Measurements from ENCODE around the gene BCL11A.

The BCL11A gene

GRCh38 chr2:60473546-60473945 is 79.9 kb downstream of the BCL11A start:
- H3K4me3 ChIP-seq (ENCODE audit: low read depth, low read length) = no peak overlapping the region
- H3K27ac ChIP-seq (ENCODE audit: low read depth, low read length) = peak overlapping the region; percentile 83
- peaks cover 92% of the 10 kb centered on the region for H3K4me1 ChIP-seq (ENCODE audit: control insufficient read depth, insufficient read depth, low read length)
- H3K27me3 ChIP-seq (ENCODE audit: control insufficient read depth, insufficient read depth, low read length) = peaks cover 18% of the 10 kb centered on the region
- H3K36me3 ChIP-seq (ENCODE audit: control insufficient read depth, insufficient read depth, low read length) = no peaks in the 10 kb centered on the region; the same call in none of the 2 replicates
- H3K9ac ChIP-seq (ENCODE audit: low read depth, low read length) = no peak overlapping the region
- no peaks in the 10 kb centered on the region for H3K9me3 ChIP-seq (ENCODE audit: control insufficient read depth, insufficient read depth, low read length)

- peaks cover 6% of the 10 kb centered on the region for H3K36me3 ChIP-seq (ENCODE audit: control insufficient read depth, insufficient read depth, low read length)
- H3K4me1 ChIP-seq (ENCODE audit: control insufficient read depth, insufficient read depth, low read length) = peaks cover 88% of the 10 kb centered on the region
Measured at GRCh38 chr2:60472663-60473289, 80.7 kb downstream of the BCL11A start.

GRCh38 chr2:60472041-60472440 is 81.4 kb downstream of the BCL11A start:
- peaks cover 81% of the 10 kb centered on the region for H3K4me1 ChIP-seq (ENCODE audit: control insufficient read depth, insufficient read depth, low read length)
- H3K4me3 ChIP-seq (ENCODE audit: low read depth, low read length) = no peak overlapping the region
- H3K36me3 ChIP-seq (ENCODE audit: control insufficient read depth, insufficient read depth, low read length) = peaks cover 8% of the 10 kb centered on the region
- no peaks in the 10 kb centered on the region for H3K9me3 ChIP-seq (ENCODE audit: control insufficient read depth, insufficient read depth, low read length)
- 0 out of 2 replicates have a peak, but pooled peaks cover 6% of the 10 kb centered on the region for H3K27me3 ChIP-seq (ENCODE audit: control insufficient read depth, insufficient read depth, low read length)
- H3K27ac ChIP-seq (ENCODE audit: low read depth, low read length) = no peak overlapping the region
- H3K9ac ChIP-seq (ENCODE audit: low read depth, low read length) = no peak overlapping the region

More at GRCh38 chr2:60472663-60473289, 80.7 kb downstream of the BCL11A start:
- H3K9me3 ChIP-seq (ENCODE audit: control insufficient read depth, insufficient read depth, low read length) = no peaks in the 10 kb centered on the region
- H3K9ac ChIP-seq (ENCODE audit: low read depth, low read length) = no peak overlapping the region
- no peak overlapping the region for H3K27ac ChIP-seq (ENCODE audit: low read depth, low read length)
- H3K27me3 ChIP-seq (ENCODE audit: control insufficient read depth, insufficient read depth, low read length) = peaks cover 13% of the 10 kb centered on the region
- H3K4me3 ChIP-seq (ENCODE audit: low read depth, low read length) = no peak overlapping the region

GRCh38 chr2:60470340-60470739 is 83.1 kb downstream of the BCL11A start:
- Histone ChIP-seq H3K36me3 (ENCODE audit: control insufficient read depth, insufficient read depth, low read length) (peaks cover 8% of the 10 kb centered on the region), H3K9me3 (ENCODE audit: control insufficient read depth, insufficient read depth, low read length) (no peaks in the 10 kb centered on the region), H3K9ac (ENCODE audit: low read depth, low read length) (no peak overlapping the region), H3K27ac (ENCODE audit: low read depth, low read length) (no peak overlapping the region), H3K4me3 (ENCODE audit: low read depth, low read length) (no peak overlapping the region), H3K27me3 (ENCODE audit: control insufficient read depth, insufficient read depth, low read length) (no peaks in the 10 kb centered on the region), H3K4me1 (ENCODE audit: control insufficient read depth, insufficient read depth, low read length) (peaks cover 78% of the 10 kb centered on the region)

- H3K27me3 ChIP-seq (ENCODE audit: control insufficient read depth, insufficient read depth, low read length) = no peaks in the 10 kb centered on the region
- no peak overlapping the region for H3K9ac ChIP-seq (ENCODE audit: low read depth, low read length)
- H3K9me3 ChIP-seq (ENCODE audit: control insufficient read depth, insufficient read depth, low read length) = no peaks in the 10 kb centered on the region
- no peak overlapping the region for H3K27ac ChIP-seq (ENCODE audit: low read depth, low read length)
- H3K4me1 ChIP-seq (ENCODE audit: control insufficient read depth, insufficient read depth, low read length) = peaks cover 72% of the 10 kb centered on the region
- H3K36me3 ChIP-seq (ENCODE audit: control insufficient read depth, insufficient read depth, low read length) = peaks cover 12% of the 10 kb centered on the region
- no peak overlapping the region for H3K4me3 ChIP-seq (ENCODE audit: low read depth, low read length)
Measured at GRCh38 chr2:60469536-60470317, 83.7 kb downstream of the BCL11A start.

GRCh38 chr2:60468382-60469085 is 84.9 kb downstream of the BCL11A start:
- no peak overlapping the region for H3K27ac ChIP-seq (ENCODE audit: low read depth, low read length)
- no peak overlapping the region for H3K9ac ChIP-seq (ENCODE audit: low read depth, low read length)
- no peak overlapping the region for H3K4me3 ChIP-seq (ENCODE audit: low read depth, low read length)
- peaks cover 15% of the 10 kb centered on the region for H3K36me3 ChIP-seq (ENCODE audit: control insufficient read depth, insufficient read depth, low read length)
- no peaks in the 10 kb centered on the region for H3K9me3 ChIP-seq (ENCODE audit: control insufficient read depth, insufficient read depth, low read length)
- H3K4me1 ChIP-seq (ENCODE audit: control insufficient read depth, insufficient read depth, low read length) = peaks cover 60% of the 10 kb centered on the region
- H3K27me3 ChIP-seq (ENCODE audit: control insufficient read depth, insufficient read depth, low read length) = no peaks in the 10 kb centered on the region

GRCh38 chr2:60466161-60466702 is 87.2 kb downstream of the BCL11A start:
- H3K4me1 ChIP-seq (ENCODE audit: control insufficient read depth, insufficient read depth, low read length) = peaks cover 37% of the 10 kb centered on the region
- H3K4me3 ChIP-seq (ENCODE audit: low read depth, low read length) = no peak overlapping the region
- no peaks in the 10 kb centered on the region for H3K9me3 ChIP-seq (ENCODE audit: control insufficient read depth, insufficient read depth, low read length)
- no peak overlapping the region for H3K27ac ChIP-seq (ENCODE audit: low read depth, low read length)
- no peaks in the 10 kb centered on the region for H3K27me3 ChIP-seq (ENCODE audit: control insufficient read depth, insufficient read depth, low read length)
- no peak overlapping the region for H3K9ac ChIP-seq (ENCODE audit: low read depth, low read length)
- peaks cover 30% of the 10 kb centered on the region for H3K36me3 ChIP-seq (ENCODE audit: control insufficient read depth, insufficient read depth, low read length)

GRCh38 chr2:60465736-60466135 is 87.7 kb downstream of the BCL11A start:
- peaks cover 35% of the 10 kb centered on the region for H3K36me3 ChIP-seq (ENCODE audit: control insufficient read depth, insufficient read depth, low read length)

GRCh38 chr2:60463249-60463648 is 90.2 kb downstream of the BCL11A start:
- Histone ChIP-seq H3K9ac (ENCODE audit: low read depth, low read length) (no peak overlapping the region), H3K36me3 (ENCODE audit: control insufficient read depth, insufficient read depth, low read length) (peaks cover 56% of the 10 kb centered on the region), H3K4me3 (ENCODE audit: low read depth, low read length) (no peak overlapping the region)

More at GRCh38 chr2:60465736-60466135, 87.7 kb downstream of the BCL11A start:
- no peaks in the 10 kb centered on the region for H3K9me3 ChIP-seq (ENCODE audit: control insufficient read depth, insufficient read depth, low read length)
- H3K27ac ChIP-seq (ENCODE audit: low read depth, low read length) = no peak overlapping the region
- H3K9ac ChIP-seq (ENCODE audit: low read depth, low read length) = no peak overlapping the region
- H3K4me3 ChIP-seq (ENCODE audit: low read depth, low read length) = no peak overlapping the region
- no peaks in the 10 kb centered on the region for H3K27me3 ChIP-seq (ENCODE audit: control insufficient read depth, insufficient read depth, low read length)
- H3K4me1 ChIP-seq (ENCODE audit: control insufficient read depth, insufficient read depth, low read length) = peaks cover 32% of the 10 kb centered on the region

GRCh38 chr2:60461421-60462108 is 91.9 kb downstream of the BCL11A start:
- no peaks in the 10 kb centered on the region for H3K9me3 ChIP-seq (ENCODE audit: control insufficient read depth, insufficient read depth, low read length)

More at GRCh38 chr2:60463249-60463648, 90.2 kb downstream of the BCL11A start:
- Histone ChIP-seq H3K9me3 (ENCODE audit: control insufficient read depth, insufficient read depth, low read length) (no peaks in the 10 kb centered on the region), H3K4me1 (ENCODE audit: control insufficient read depth, insufficient read depth, low read length) (peaks cover 14% of the 10 kb centered on the region), H3K27ac (ENCODE audit: low read depth, low read length) (no peak overlapping the region), H3K27me3 (ENCODE audit: control insufficient read depth, insufficient read depth, low read length) (no peaks in the 10 kb centered on the region)

More at GRCh38 chr2:60461421-60462108, 91.9 kb downstream of the BCL11A start:
- H3K4me3 ChIP-seq (ENCODE audit: low read depth, low read length) = no peak overlapping the region
- no peaks in the 10 kb centered on the region for H3K27me3 ChIP-seq (ENCODE audit: control insufficient read depth, insufficient read depth, low read length)
- peaks cover 10% of the 10 kb centered on the region for H3K4me1 ChIP-seq (ENCODE audit: control insufficient read depth, insufficient read depth, low read length)
- H3K36me3 ChIP-seq (ENCODE audit: control insufficient read depth, insufficient read depth, low read length) = peaks cover 50% of the 10 kb centered on the region
- H3K27ac ChIP-seq (ENCODE audit: low read depth, low read length) = no peak overlapping the region
- H3K9ac ChIP-seq (ENCODE audit: low read depth, low read length) = no peak overlapping the region

All from HUES48 (cell line).